PFSK-1 (cell line): Measurements from ENCODE around the gene UBE2E3.

Source experiments
- POLR2AphosphoS5 ChIP-seq: IDR thresholded peaks from 2 replicates; pipeline ENCODE4 v1.6.1; 2012; ENCODE audit warnings: low read depth, mild to moderate bottlenecking, control low read depth, low read length, moderate library complexity
- SIN3A ChIP-seq: IDR thresholded peaks from 2 replicates; pipeline ENCODE4 v1.6.1; 2012; ENCODE audit warnings: mild to moderate bottlenecking, low read length, moderate library complexity, borderline replicate concordance; ENCODE audit not compliant: insufficient read depth
- TAF1 ChIP-seq: IDR thresholded peaks from 2 replicates; pipeline ENCODE4 v1.6.1; 2012; ENCODE audit warnings: low read length, control low read depth, borderline replicate concordance; ENCODE audit not compliant: insufficient read depth

DNA sequence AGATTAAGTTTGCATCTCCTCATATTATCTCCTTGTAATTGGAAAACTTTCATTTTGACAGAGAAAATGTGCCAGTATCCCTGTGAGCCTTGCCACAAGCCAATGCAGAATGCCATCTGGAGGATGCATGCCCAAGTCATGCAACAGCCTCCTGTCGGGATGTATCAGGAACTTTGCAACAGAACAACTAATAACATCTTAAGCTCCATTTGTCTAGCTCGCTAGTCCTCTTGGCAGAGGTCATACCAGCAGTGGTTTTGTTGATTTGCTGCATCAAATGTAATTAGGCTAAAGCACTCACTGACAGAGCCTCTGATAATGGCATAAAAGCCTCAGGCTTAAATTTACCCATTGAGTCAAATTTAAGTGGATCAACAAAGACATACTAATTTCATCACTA is 125.8 kb downstream of the UBE2E3 start:
- no peak for TF ChIP-seq POLR2AphosphoS5
- no peak for TF ChIP-seq SIN3A
- no peak for TF ChIP-seq TAF1
